Heart left ventricle (tissue), 13 donors: Measurements from ENCODE around the gene TMEM100.

Experiments
- POLR2A ChIP-seq, 2 donors: fragments of 450-650 bp; IDR thresholded peaks; one replicate each; pipeline ENCODE4 v1.6.1; 2017; ENCODE audit warnings: antibody characterized with exemption in 2 of 2, mild to moderate bottlenecking in 2 of 2, moderate library complexity in 2 of 2
- TF ChIP-seq, protein P1 (sequence below), 12 donors: fragments of 200-600 bp; sonication (generic) in 4 of 12; IDR thresholded peaks; one replicate each; pipeline versions ENCODE4 v1.5.0 to v1.8.0; 2018 to 2022; ENCODE audit warnings: antibody characterized with exemption in 12 of 12, mild to moderate bottlenecking in 5 of 12
- donor health status: ischemic (EF 13 %, LVEDD 7.1; RV severe dilation, severe dysfunction).
- donor health status: DM: no; HTN: yes; CAD: no.
- donor health status: DM: no; HTN: no; CAD: no.
- donor health status: ischemic (EF 25% LVEDD 6.9; RV normal size, moderate dysfunction).
- donor health status: ischemic (EF 25% LVEDD 5.7; RV mildly dilated, moderate dysfunction).
- donor health status: ischemic (EF 35%, LVEDD 5.7; RV mildly dilated, moderate dysfunction).
- donor health status: nonischemic (EF 11% LVEDD 7.7; RV severe dilation, severe dysfunction).
- donor health status: DM: yes; HTN: yes; CAD: no.
- donor health status: PGD.
- donor health status: ischemic (EF 29% LVEDD 5.4; RV normal size, mild dysfunction).
- donor health status: nonischemic (EF 23%, LVEDD 6.1; RV moderate dilation, normal function).

DNA sequence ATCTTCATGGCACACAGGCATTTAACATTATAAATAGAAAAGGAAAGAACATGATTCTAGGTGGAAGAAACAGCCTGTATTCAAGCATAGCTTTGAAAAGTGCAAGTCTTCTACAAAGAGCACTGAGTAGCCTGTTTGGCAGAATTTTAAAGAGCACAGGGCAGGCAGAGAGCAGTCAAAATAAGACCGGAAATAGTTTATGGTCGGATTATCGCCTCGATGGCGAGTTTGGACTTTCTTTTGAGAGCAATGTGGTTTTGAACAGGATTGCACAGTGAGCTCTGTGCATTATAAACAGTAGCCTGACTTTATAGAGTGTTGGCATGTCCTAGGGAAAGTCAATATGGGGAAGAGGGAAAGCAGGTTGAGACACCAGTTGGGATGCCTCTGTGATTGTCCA lies 6.2 kb upstream of the TMEM100 start:
- TF ChIP-seq, protein P1, sequence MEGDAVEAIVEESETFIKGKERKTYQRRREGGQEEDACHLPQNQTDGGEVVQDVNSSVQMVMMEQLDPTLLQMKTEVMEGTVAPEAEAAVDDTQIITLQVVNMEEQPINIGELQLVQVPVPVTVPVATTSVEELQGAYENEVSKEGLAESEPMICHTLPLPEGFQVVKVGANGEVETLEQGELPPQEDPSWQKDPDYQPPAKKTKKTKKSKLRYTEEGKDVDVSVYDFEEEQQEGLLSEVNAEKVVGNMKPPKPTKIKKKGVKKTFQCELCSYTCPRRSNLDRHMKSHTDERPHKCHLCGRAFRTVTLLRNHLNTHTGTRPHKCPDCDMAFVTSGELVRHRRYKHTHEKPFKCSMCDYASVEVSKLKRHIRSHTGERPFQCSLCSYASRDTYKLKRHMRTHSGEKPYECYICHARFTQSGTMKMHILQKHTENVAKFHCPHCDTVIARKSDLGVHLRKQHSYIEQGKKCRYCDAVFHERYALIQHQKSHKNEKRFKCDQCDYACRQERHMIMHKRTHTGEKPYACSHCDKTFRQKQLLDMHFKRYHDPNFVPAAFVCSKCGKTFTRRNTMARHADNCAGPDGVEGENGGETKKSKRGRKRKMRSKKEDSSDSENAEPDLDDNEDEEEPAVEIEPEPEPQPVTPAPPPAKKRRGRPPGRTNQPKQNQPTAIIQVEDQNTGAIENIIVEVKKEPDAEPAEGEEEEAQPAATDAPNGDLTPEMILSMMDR (IDR thresholded peaks at IDR 0.05) = no peak
- no peak for TF ChIP-seq POLR2A (IDR thresholded peaks at IDR 0.05)
